ENCODE results near the gene SWAP70.
A peak's percentile ranks its signal among the peaks of the same experiment; 100 is the strongest.

The SWAP70 gene

DNA sequence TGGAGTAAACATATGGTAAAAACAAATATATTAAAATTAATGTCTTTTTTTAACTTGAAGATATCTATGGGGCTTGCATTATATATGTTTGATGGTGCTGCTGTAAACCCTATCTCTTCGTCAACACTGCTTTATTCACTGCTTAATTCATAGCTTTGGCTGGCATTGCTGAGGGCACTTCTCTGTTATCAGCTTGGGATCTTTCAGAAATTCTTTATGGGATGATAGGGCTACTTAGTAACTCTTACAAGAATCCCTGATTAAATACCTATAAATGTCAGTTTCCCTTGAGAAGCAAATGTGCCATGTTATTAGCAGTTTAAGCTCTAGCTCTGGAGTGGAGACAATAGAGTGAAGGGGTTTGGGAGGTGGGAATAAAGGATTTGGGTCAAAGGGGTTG is 112.3 kb downstream of the SWAP70 start:
- no peak for DNase-seq (ENCODE audit: low read depth)

DNA sequence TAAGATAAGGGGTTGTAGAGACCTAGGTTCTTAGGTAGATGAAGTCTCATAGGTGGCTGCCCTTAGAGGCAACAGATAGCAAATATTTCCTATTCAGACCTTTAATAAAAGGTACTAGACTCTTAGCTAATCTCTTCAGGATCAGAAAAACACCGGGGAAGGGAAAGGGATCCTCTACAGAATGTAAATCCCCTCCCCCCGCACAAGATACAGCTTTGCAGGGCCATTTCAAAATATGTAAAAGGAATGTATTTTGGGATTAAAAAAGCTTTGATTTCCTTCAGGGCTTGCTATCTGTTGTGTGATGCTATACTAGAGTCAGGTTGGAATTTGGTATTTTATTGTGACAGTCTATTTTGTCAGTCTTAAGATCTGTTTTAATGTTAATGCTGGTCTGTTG is 113.2 kb downstream of the SWAP70 start:
- no peak for DNase-seq (ENCODE audit: low read depth)

DNA sequence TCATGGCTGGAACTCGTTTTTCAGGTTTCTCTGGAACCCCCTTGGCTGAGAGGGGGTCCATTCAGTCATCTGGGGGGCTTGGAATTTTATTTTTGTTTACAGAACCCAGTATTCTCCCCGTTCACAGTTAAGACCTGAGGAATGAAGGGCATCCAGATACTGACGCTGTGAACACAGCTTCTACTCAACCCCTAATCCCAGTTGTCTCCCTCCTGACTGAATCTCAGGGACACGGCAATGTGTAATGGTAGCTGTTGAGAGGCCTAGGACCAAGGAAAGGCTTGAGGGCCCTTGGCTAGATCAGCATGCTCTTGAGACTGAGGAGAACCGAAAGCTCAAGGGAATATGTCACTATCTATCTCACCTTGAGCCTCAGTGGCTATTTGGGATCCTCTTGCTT is 113.6 kb downstream of the SWAP70 start:
- DNase-seq (ENCODE audit: low read depth) = no peak

DNA sequence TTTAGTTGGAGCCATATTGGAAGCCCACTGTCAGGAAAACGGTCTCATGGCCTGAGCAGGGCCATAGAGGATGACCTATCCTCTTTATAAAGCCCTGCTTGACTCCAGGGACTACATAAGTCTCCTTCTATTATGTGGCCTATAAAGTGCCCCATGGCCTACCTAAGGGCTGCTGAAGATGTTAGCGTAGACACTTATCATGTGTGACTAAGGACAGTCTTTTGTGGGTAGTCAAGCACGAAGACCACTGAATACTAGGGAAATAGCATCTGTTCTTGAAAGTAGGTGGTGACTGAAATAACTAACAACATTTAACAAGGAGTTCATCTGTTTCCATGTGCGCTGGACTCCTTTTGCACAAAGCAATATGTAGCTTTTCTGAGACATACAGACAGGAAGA is 117.1 kb downstream of the SWAP70 start:
- no peak for DNase-seq (ENCODE audit: low read depth)

DNA sequence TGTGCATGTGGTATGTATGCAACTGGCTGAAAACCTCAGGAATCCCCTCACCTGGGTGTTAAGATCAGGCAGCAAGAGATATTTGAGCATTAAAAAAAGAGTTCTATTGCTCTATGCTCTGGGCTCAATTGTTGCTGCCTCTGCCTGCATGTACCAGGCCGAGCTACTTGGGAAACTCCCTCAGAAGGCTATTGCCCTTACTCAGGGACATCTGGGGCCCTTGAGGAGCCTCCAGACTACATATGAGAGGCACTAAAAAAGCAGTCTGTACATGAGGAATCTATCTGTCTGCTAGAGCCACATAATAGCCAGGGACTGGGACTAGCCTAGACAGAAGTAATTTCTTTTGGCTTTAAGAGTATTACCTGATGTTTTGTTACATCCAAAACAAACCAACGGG is 120.1 kb downstream of the SWAP70 start:
- DNase-seq (ENCODE audit: low read depth) = no peak

DNA sequence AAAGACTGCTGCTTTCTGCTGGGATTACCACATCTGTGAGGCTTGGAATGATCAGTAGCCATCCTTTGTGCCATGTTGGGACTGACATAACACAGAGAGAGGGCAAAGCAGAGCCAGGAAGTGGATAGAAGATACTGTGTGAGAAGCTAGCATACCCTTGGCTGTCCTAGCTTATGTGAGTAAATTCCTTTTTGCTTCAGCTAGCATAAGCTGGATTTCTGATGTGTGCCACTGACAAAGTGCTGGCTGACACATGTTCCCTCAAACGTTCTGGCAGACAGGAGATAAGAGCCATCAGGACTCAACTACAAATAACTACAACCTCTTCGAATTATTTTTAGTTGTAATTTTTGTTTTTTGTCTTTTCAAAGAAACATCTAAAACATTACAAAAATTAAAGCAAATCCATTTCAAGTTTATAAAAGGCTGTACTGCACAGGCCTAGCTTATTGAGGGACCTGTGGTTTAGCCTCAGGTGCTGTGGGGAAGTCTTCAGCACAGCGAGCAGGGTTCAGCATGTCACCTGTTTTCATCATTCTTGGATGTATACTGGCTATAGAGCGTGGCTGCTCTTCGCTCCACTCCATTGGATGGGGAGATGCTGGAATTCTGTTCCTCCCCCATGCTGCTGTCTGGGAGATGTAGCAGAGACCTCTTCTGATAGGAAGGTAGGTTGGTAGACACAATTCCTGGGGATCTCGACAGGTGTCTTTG is 120.9 kb downstream of the SWAP70 start:
- no peak for DNase-seq (ENCODE audit: low read depth)

DNA sequence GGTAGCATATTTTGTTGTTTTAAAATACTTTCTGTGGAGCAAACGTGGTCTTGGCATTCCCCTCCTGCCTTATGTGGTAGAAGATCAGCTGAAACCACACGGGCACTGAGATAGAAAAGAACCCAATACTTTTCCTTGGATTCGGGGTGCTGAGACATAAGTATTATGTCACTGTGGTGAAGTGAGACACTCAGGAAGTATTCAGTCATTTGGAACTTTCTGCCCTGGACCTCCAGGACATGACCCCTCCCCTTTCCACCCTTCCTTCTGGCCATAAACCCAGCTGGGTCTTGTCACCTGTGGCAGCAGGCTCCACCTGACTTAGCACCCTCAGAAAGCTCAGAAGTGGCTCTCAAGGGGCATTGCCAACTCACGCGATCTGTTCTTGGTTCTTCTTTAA is 123.4 kb downstream of the SWAP70 start:
- DNase-seq (ENCODE audit: low read depth) = no peak

DNA sequence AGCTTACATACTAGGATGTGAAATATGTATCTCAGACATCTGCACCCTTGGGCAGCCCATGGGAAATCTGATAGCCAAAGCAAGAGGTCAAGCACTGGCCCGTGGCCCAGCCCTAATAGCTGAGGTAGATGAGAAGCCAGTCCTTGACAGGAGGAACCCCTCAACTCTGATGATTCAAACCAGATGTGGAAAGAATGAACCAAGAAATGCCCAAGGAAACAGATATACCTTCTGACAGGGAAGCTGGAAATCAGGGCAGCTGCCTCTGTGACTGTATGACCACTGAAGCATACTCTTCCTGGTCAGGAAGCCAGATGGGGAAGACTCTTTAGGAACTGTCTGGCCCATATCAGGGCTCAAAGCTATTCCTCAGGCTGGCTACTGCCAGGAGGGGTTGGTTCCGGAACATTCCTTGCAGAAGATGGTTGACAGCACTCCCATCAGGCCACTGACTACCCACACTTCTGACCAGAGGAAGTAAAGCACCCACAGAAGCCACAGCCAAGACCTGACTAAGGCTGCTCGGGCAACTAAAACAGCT is 124.2 kb downstream of the SWAP70 start:
- peak; percentile 90 for DNase-seq (ENCODE audit: low read depth)

DNA sequence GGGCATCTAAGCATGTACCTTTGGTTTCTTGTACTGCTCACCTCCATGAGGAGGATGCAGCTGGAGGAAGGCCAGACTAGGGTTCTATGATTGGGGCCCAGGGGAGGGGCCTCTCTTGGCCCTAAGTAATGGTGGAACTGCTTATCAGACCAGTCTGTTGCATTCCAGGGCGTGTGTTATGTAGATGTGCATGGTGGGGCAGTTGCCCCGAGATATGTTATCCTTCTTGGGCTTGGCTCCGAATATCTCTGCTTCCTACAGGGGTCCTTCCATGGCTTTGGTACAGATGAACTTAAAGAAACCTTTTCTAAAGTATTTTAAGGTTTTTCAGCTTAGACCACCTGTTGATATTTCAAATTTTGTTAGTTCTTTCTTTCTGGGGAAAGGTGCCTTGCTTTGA is 126.0 kb downstream of the SWAP70 start:
- DNase-seq (ENCODE audit: low read depth) = no peak

DNA sequence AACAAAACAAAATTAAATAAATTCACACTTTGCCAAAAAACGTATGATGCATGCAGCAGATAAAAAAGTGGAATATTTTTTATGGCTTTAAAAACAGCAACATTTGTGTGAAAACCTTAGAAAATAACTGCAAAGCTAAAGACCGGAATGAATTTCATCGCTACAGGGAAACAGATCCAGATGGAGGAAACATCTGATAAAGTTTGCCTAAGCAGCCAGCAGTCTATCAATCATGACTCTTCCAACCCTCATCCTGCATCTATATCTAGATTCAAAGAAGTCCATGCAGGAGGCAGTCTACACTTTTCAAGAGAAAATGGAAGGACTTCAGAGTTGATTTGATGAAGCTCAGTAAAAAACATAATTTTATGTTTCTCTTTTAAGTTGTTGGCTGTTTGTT is 126.8 kb downstream of the SWAP70 start:
- no peak for DNase-seq (ENCODE audit: low read depth)

DNA sequence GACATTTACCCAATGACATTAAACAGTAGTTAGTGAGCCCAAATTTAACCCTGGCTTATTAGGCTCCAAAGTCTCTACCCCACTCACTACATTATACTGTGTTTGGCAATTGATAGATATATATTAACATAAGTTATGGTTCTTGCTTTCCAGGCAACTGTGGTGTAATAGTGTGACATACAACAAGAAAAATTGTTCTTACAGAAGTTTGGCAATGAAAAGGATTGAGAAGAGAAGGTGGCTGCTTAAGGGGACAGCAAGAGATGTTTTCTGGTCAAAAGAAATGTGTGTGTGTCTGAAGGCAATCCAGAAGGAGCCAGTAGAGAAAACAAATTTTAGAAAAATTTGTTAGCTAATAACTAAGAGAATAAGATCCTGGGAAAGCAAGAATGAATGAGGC is 132.4 kb downstream of the SWAP70 start:
- DNase-seq (ENCODE audit: low read depth) = no peak

DNA sequence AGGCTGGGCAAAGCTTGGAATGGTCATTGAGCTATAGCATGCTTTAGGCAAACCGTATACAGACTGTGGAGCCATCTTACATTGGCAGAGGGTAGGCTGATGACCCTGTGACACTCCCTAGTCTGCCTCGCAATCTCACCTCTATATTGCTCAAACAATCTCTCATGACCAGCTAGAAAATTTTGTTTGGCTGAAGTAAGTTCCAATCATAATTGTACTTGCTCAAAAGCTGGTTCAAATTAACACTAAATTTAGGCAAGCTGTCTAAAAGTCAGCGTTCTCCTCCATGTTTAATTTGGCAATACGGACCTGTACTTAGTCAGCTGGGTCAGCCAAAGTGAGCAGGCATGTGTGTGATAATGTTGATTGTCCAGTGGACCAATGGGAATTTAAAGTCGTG is 133.0 kb downstream of the SWAP70 start:
- no peak for DNase-seq (ENCODE audit: low read depth)

DNA sequence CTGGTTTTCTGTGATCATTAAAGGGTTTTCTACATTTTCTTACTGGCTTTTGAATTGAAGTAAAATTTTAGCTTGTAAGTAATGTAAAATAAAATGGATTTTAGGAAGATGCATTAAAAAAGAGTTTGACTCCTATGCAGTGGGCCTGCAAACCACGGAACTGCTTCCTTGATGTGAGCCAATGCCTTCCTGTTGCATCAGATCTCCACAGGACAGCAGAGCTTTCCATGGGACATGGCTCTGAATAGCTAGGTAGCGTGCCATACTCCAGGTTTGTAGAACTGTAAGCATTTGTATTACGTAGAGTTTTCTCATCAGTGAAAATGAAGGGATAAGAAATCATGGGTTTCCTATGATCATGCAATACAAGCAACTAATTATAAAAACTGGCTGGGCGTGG is 133.4 kb downstream of the SWAP70 start:
- no peak for DNase-seq (ENCODE audit: low read depth)

DNA sequence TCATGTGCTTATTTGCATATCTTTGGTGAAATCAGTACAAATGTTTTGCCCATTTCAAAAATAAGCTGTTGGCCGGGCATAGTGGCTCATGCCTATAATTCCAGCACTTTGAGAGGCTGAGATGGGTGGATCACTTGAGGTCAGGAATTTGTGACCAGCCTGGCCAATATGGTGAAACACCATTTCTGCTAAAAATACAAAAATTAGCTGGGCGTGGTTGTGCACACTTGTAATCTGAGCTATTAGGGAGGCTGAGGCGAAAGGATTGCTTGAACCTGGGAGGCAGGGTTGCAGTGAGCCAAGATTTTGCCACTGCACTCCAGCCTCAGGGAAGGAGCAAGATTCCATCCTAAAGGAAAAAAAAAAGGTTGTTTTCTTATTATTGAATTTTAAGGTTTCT is 136.0 kb downstream of the SWAP70 start:
- no peak for DNase-seq (ENCODE audit: low read depth)

DNA sequence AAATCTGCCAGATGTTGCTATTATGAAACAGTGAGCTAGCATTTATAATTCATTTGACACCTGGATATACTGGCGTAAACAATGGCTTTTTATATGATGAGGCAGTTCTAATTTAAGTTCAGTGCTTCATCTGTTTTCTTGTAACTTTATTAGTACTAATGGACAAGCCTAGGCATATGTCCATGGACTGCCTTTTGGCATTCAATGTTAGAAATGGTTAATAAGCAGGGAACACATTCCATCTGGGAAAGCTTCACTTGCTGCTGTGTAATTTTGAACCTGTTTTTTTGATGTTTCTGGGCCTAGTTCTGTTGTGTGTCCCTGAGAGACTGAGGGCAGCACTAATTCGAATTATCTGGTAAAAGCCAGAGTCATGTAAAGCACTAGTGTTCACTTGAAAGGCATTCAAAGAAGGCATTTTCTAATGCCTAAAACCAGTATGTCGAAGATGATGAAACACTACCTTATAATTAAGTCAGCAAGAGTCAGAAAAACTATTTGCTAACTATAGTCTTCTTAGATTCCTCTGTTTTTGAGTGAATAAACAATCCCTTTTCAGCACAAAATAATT is 138.5 kb downstream of the SWAP70 start:
- DNase-seq (ENCODE audit: low read depth) = peak; percentile 84

Measured in HS-5 (cell line).